Femur (tissue), 1 donor: Measurements from ENCODE around the gene LRGUK.
"Not testable (repeated sequence)": the region's sequence is repeated elsewhere in the genome, so short reads cannot be mapped to it uniquely, and the experiment has no call there.

Experiments used
- DNase-seq: peaks from one replicate; pipeline ENCODE4 v3.0.0-alpha.2; 2017

The LRGUK gene

GRCh38 chr7:134187893-134188292 lies 60.8 kb downstream of the LRGUK start:
- no peak for DNase-seq

- no peak for DNase-seq
Measured at GRCh38 chr7:134188311-134188710, 61.2 kb downstream of the LRGUK start.

- no peak for DNase-seq
Measured at GRCh38 chr7:134189559-134189958, 62.4 kb downstream of the LRGUK start.

- no peak for DNase-seq
Measured at GRCh38 chr7:134191876-134192275, 64.7 kb downstream of the LRGUK start.

- no peak for DNase-seq
Measured at GRCh38 chr7:134193240-134193639, 66.1 kb downstream of the LRGUK start.

- DNase-seq, result no peak
Measured at GRCh38 chr7:134195252-134195651, 68.1 kb downstream of the LRGUK start.

GRCh38 chr7:134196439-134196838 lies 69.3 kb downstream of the LRGUK start:
- DNase-seq, result no peak

- DNase-seq, result no peak
Measured at GRCh38 chr7:134197345-134197744, 70.2 kb downstream of the LRGUK start.

GRCh38 chr7:134200970-134201369 lies 73.8 kb downstream of the LRGUK start:
- DNase-seq, result no peak

GRCh38 chr7:134201569-134202261 lies 74.6 kb downstream of the LRGUK start:
- DNase-seq, result no peak

- no peak for DNase-seq
Measured at GRCh38 chr7:134203186-134203889, 76.2 kb downstream of the LRGUK start.

- no peak for DNase-seq
Measured at GRCh38 chr7:134209322-134210015, 82.3 kb downstream of the LRGUK start.

- no peak for DNase-seq
Measured at GRCh38 chr7:134210227-134210626, 83.1 kb downstream of the LRGUK start.

GRCh38 chr7:134210976-134211663 lies 84.0 kb downstream of the LRGUK start:
- DNase-seq, result no peak

GRCh38 chr7:134211817-134212216 lies 84.7 kb downstream of the LRGUK start:
- DNase-seq, result no peak

GRCh38 chr7:134212576-134213546 lies 85.7 kb downstream of the LRGUK start:
- no peak for DNase-seq

GRCh38 chr7:134220236-134220635 lies 93.1 kb downstream of the LRGUK start:
- DNase-seq, result no peak

- DNase-seq, result not testable (repeated sequence)
Measured at GRCh38 chr7:134231296-134231695, 104.2 kb downstream of the LRGUK start.

GRCh38 chr7:134234216-134234615 lies 107.1 kb downstream of the LRGUK start:
- no peak for DNase-seq

- no peak for DNase-seq
Measured at GRCh38 chr7:134245253-134245652, 118.1 kb downstream of the LRGUK start.

GRCh38 chr7:134246347-134246746 lies 119.2 kb downstream of the LRGUK start:
- no peak for DNase-seq

GRCh38 chr7:134246761-134247160 lies 119.6 kb downstream of the LRGUK start:
- DNase-seq, result no peak
